Endothelial cell (in vitro differentiated cells): ENCODE measurements around the gene SPATA31C2. TPM values are rescaled to one million over a fixed set of nuclear protein-coding genes. Genes with fewer than 3 reads are reported as not detected.

Experiments used
- DNase-seq: peaks from one replicate; pipeline ENCODE4 v3.0.0; 2021; ENCODE audit warnings: low spot score
- H3K27ac Mint-ChIP-seq: one replicate; pipeline ENCODE4 v1.8.0; 2021; ENCODE audit warnings: mixed read lengths, inconsistent platforms; ENCODE audit not compliant: unreplicated experiment
- H3K27me3 Mint-ChIP-seq: one replicate; pipeline ENCODE4 v1.8.0; 2021; ENCODE audit warnings: mild to moderate bottlenecking, moderate library complexity, mixed read lengths, inconsistent platforms; ENCODE audit not compliant: unreplicated experiment
- H3K36me3 Mint-ChIP-seq: one replicate; pipeline ENCODE4 v1.8.0; 2021; ENCODE audit warnings: mild to moderate bottlenecking, low read depth, mixed read lengths, inconsistent platforms; ENCODE audit not compliant: unreplicated experiment
- H3K4me1 Mint-ChIP-seq: one replicate; pipeline ENCODE4 v1.8.0; 2021; ENCODE audit warnings: mild to moderate bottlenecking, mixed read lengths, inconsistent platforms; ENCODE audit not compliant: unreplicated experiment
- H3K4me3 Mint-ChIP-seq: one replicate; pipeline ENCODE4 v1.8.0; 2021; ENCODE audit warnings: mild to moderate bottlenecking, mixed read lengths, inconsistent platforms; ENCODE audit not compliant: unreplicated experiment
- H3K9me3 Mint-ChIP-seq: one replicate; pipeline ENCODE4 v1.8.0; 2021; ENCODE audit warnings: mixed read lengths, inconsistent platforms; ENCODE audit not compliant: unreplicated experiment
- total RNA-seq: library from RNA; stranded (reverse); fragmentation: NEBNext Ultra II Directional; extraction: Animal tissue kit (Norgen Biotek cat#: 25700); gene quantifications from one replicate; pipeline ENCODE4 v1.2.1, GENCODE V29; 2021; ENCODE audit not compliant: unreplicated experiment
- TF ChIP-seq, protein P1 (sequence below): fragments of 200-600 bp; sonication (generic); IDR thresholded peaks from one replicate; pipeline ENCODE4 v1.5.0; 2021; ENCODE audit warnings: antibody characterized with exemption; ENCODE audit not compliant: unreplicated experiment

SPATA31C2 gene
- total RNA-seq, 1 donor from 2014 or later, result not detected

DNA sequence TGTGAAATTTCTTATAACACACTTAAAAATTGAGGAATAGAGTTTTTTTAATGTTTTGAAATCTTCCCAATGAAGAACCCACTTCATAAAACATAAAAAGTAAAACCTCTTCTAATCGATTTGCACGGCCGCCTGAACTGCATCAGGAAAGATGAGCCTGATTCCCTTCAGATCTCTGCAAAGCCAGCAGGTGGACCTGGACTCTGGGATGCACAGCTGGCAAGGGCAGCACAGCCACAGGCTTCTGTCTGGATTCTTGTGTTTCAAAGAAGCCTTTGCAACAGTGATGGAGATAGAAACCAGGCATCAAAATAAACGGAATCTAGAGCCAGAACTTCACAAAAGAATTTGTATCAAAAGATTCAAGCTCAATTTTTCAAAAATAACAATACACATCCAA lies 36.0 kb upstream of the SPATA31C2 start:
- no peaks in the 10 kb centered on the region for H3K36me3 Mint-ChIP-seq
- no peak overlapping the region for H3K27ac Mint-ChIP-seq
- TF ChIP-seq, protein P1, sequence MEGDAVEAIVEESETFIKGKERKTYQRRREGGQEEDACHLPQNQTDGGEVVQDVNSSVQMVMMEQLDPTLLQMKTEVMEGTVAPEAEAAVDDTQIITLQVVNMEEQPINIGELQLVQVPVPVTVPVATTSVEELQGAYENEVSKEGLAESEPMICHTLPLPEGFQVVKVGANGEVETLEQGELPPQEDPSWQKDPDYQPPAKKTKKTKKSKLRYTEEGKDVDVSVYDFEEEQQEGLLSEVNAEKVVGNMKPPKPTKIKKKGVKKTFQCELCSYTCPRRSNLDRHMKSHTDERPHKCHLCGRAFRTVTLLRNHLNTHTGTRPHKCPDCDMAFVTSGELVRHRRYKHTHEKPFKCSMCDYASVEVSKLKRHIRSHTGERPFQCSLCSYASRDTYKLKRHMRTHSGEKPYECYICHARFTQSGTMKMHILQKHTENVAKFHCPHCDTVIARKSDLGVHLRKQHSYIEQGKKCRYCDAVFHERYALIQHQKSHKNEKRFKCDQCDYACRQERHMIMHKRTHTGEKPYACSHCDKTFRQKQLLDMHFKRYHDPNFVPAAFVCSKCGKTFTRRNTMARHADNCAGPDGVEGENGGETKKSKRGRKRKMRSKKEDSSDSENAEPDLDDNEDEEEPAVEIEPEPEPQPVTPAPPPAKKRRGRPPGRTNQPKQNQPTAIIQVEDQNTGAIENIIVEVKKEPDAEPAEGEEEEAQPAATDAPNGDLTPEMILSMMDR, result no peak
- DNase-seq, result no peak
- H3K4me3 Mint-ChIP-seq, result no peak overlapping the region
- H3K9me3 Mint-ChIP-seq, result peaks cover 4% of the 10 kb centered on the region
- peaks cover 2% of the 10 kb centered on the region for H3K27me3 Mint-ChIP-seq
- peaks cover 7% of the 10 kb centered on the region for H3K4me1 Mint-ChIP-seq

DNA sequence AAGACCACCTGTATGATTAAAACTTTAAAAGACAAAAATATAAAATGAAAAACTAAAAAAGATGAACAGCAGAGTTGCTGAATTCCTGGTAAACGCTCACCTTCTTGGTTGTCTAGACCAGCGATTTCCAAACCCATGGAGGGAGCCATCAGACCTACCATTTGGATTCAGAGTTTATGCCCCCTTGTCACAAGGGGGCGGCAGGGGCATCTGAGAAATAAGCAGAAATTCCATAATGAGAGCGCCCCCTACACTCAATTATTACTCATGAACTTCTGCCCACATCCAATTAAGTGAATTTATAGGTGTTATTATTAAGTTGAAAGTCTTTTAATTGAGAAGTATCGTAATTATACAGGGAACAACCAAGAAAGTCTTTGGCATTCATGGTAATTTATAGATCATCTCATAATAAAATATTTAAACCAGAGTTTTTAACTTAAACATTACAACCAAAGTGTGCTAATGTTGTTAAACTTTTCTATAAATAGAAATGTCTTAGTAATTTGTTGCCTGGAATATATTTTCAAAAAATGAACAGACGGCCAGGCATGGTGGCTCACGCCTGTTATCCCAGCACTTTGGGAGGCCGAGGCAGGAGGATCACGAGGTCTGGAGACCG lies 35.2 kb upstream of the SPATA31C2 start:
- no peak overlapping the region for H3K27ac Mint-ChIP-seq
- TF ChIP-seq, protein P1, result peak; percentile 89

DNA sequence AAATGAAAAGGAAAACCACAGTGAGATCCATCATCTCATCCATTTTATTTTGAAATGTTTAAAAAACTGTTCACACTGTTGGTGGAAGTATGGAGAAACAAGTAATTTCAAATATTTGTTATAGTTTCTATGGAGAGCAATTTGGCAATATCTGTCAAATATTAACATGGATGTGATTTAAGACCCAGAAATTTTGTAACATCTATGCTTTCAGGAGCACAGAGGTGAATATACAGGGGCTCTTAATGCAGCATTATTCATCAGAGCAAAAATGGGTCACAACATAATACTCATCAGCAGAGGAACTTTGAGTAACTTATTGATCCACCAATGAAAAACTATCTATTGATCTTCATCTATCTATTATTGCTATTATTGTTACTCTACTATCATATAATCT lies 31.4 kb upstream of the SPATA31C2 start:
- Mint-ChIP-seq H3K4me1 (no peaks in the 10 kb centered on the region), H3K27ac (no peak overlapping the region), H3K9me3 (no peaks in the 10 kb centered on the region), H3K36me3 (no peaks in the 10 kb centered on the region), H3K4me3 (no peak overlapping the region), H3K27me3 (peaks cover 2% of the 10 kb centered on the region)
- TF ChIP-seq, protein P1, result no peak
- no peak for DNase-seq

More for the DNA sequence above, 35.2 kb upstream of the SPATA31C2 start:
- H3K27me3 Mint-ChIP-seq, result peaks cover 2% of the 10 kb centered on the region
- DNase-seq, result peak; percentile 70
- H3K4me3 Mint-ChIP-seq, result no peak overlapping the region
- no peaks in the 10 kb centered on the region for H3K36me3 Mint-ChIP-seq
- peaks cover 4% of the 10 kb centered on the region for H3K4me1 Mint-ChIP-seq
- peaks cover 4% of the 10 kb centered on the region for H3K9me3 Mint-ChIP-seq

DNA sequence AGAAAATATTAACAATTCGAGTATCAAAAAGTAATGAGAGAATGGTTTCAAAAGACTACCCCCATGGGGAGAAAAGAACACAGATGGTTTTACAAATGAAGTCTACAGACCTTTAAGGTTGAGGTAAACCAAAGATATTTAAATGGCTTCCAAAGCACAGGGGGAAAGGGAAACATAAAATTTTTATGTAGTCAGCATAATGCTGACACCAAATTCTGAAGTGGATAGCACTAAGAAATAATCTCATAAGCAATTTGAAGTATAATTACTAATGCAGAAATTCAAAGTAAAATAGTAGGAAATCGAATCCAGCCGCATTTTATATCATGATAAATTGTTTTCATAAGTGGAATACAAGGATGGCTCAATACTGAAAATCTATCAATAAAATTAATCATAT lies 30.3 kb upstream of the SPATA31C2 start:
- DNase-seq, result no peak
- Mint-ChIP-seq H3K27me3 (peaks cover 2% of the 10 kb centered on the region), H3K27ac (no peak overlapping the region)

DNA sequence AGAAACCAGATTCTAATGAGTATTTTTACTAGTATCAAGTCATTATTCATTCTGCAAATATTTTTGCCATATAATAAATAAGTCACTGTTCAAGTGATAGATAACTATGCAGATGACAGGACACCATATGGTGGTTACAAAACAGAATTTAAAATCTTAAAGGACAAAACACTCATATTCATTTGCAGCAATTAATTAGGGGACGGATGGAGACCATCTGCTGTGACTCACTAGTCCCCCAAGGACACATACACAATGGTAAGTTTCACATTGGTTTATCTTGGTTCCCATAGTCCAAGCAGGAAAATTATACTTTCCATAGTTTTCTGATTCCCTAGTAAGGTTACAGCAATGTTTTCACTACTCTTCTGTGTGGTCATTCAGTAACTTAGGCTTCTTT lies 28.4 kb upstream of the SPATA31C2 start:
- H3K27me3 Mint-ChIP-seq, result peaks cover 2% of the 10 kb centered on the region
- no peak for DNase-seq
- no peaks in the 10 kb centered on the region for H3K36me3 Mint-ChIP-seq
- no peak overlapping the region for H3K4me3 Mint-ChIP-seq
- TF ChIP-seq, protein P1, result no peak
- no peaks in the 10 kb centered on the region for H3K4me1 Mint-ChIP-seq
- H3K9me3 Mint-ChIP-seq, result no peaks in the 10 kb centered on the region
- no peak overlapping the region for H3K27ac Mint-ChIP-seq

More for the DNA sequence above, 30.3 kb upstream of the SPATA31C2 start:
- no peak overlapping the region for H3K4me3 Mint-ChIP-seq
- H3K4me1 Mint-ChIP-seq, result no peaks in the 10 kb centered on the region
- TF ChIP-seq, protein P1, result no peak
- no peaks in the 10 kb centered on the region for H3K9me3 Mint-ChIP-seq
- H3K36me3 Mint-ChIP-seq, result no peaks in the 10 kb centered on the region
